Upper lobe of left lung (tissue), 4 donors: ENCODE results near the gene C12orf76.

Experiments used
- POLR2AphosphoS5 ChIP-seq, 2 donors: sonication (generic); formaldehyde crosslinking; IDR thresholded peaks; one replicate each; pipeline ENCODE4 v1.5.1; 2017; ENCODE audit warnings: antibody characterized with exemption in 2 of 2
- TF ChIP-seq, protein P1 (sequence below), 6 experiments: fragments of 450-650 bp in 4 of 6; fragments of 200-600 bp in 2 of 6; sonication (generic) in 2 of 6; IDR thresholded peaks; one replicate each; pipeline ENCODE4 v1.5.1; 2016 to 2019; ENCODE audit warnings: antibody characterized with exemption in 6 of 6

GRCh38 chr12:110062241-110062640 lies 13.9 kb upstream of the C12orf76 start:
- TF ChIP-seq, protein P1, sequence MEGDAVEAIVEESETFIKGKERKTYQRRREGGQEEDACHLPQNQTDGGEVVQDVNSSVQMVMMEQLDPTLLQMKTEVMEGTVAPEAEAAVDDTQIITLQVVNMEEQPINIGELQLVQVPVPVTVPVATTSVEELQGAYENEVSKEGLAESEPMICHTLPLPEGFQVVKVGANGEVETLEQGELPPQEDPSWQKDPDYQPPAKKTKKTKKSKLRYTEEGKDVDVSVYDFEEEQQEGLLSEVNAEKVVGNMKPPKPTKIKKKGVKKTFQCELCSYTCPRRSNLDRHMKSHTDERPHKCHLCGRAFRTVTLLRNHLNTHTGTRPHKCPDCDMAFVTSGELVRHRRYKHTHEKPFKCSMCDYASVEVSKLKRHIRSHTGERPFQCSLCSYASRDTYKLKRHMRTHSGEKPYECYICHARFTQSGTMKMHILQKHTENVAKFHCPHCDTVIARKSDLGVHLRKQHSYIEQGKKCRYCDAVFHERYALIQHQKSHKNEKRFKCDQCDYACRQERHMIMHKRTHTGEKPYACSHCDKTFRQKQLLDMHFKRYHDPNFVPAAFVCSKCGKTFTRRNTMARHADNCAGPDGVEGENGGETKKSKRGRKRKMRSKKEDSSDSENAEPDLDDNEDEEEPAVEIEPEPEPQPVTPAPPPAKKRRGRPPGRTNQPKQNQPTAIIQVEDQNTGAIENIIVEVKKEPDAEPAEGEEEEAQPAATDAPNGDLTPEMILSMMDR (IDR thresholded peaks at IDR 0.05) = no peak
- TF ChIP-seq POLR2AphosphoS5 (IDR thresholded peaks at IDR 0.05) = no peak
